H1 (cell line): ENCODE data around the gene CAMKK1. TPM values are rescaled to one million over a fixed set of nuclear protein-coding genes. Genes with fewer than 3 reads are reported as not detected.
A peak's percentile ranks its signal among the peaks of the same experiment; 100 is the strongest.

Experiments used
- CTCF ChIA-PET: fragments of 300-600 bp; sonication (Branson Sonifier 250); formaldehyde crosslinking; loops from one replicate; lab custom pipeline; 2021; ENCODE audit not compliant: partially characterized antibody; lab: Charles Lee
- POLR2A ChIA-PET: fragments of 300-600 bp; sonication (Branson Sonifier 250); formaldehyde crosslinking; loops from one replicate; lab custom pipeline; 2021; ENCODE audit warnings: inconsistent platforms; ENCODE audit not compliant: partially characterized antibody; lab: Charles Lee
- DNase-seq, 2 experiments: peaks; one replicate each; pipeline versions ENCODE4 v3.0.0 to v3.0.0-alpha.2; 2010 to 2022; ENCODE audit warnings: low spot score in 2 of 2, low read depth in 1 of 2, mixed read lengths in 1 of 2
- FAIRE-seq: peaks from 2 replicates; lab custom pipeline; 2011; peaks lifted over from hg19 to GRCh38; lab: Jason Lieb, UNC
- H2AFZ ChIP-seq: 2 replicates; pipeline ENCODE4 v1.8.1; 2012; ENCODE audit warnings: low read length, inconsistent platforms
- H2AK5ac ChIP-seq: 2 replicates; pipeline ENCODE4 v1.6.1; 2013; ENCODE audit warnings: low read depth, low read length
- H2BK120ac ChIP-seq: replicated peaks from 2 replicates; pipeline ENCODE3; 2013; ENCODE audit warnings: low read depth, low read length, inconsistent platforms
- H2BK12ac ChIP-seq: 2 replicates; pipeline ENCODE4 v1.6.1; 2013; ENCODE audit warnings: low read depth, low read length
- H2BK15ac ChIP-seq: 2 replicates; pipeline ENCODE4 v1.6.1; 2013; ENCODE audit warnings: low read length
- H2BK20ac ChIP-seq: 2 replicates; pipeline ENCODE4 v1.6.1; 2013; ENCODE audit warnings: low read length
- H2BK5ac ChIP-seq: 2 replicates; pipeline ENCODE4 v1.6.1; 2013; ENCODE audit warnings: low read depth, low read length
- H3K14ac ChIP-seq: 2 replicates; pipeline ENCODE4 v1.6.1; 2013; ENCODE audit warnings: inconsistent platforms; ENCODE audit not compliant: insufficient read length
- H3K18ac ChIP-seq: 2 replicates; pipeline ENCODE4 v1.6.1; 2013; ENCODE audit warnings: low read length; ENCODE audit errors: extremely low read depth
- H3K23ac ChIP-seq: 2 replicates; pipeline ENCODE4 v1.6.1; 2013; ENCODE audit warnings: inconsistent platforms; ENCODE audit not compliant: insufficient read length
- H3K23me2 ChIP-seq: 2 replicates; pipeline ENCODE4 v1.6.1; 2013; ENCODE audit warnings: low read depth, low read length
- H3K27ac ChIP-seq: 2 replicates; pipeline ENCODE4 v1.6.1; 2011; ENCODE audit warnings: low read depth, low read length, inconsistent platforms
- H3K27me3 ChIP-seq, 4 experiments: replicated peaks in 1 of 4; 1 replicate in 1 of 4; 2 replicates in 3 of 4; pipeline versions ENCODE4 v1.6.1 to v1.8.1; 2011 to 2013; ENCODE audit warnings: low read length in 3 of 4, mild to moderate bottlenecking in 3 of 4, inconsistent platforms in 2 of 4, mixed read lengths in 2 of 4, moderate library complexity in 1 of 4; ENCODE audit not compliant: control insufficient read depth in 3 of 4, insufficient read depth in 3 of 4; ENCODE audit errors: extremely low read depth in 1 of 4
- H3K36me3 ChIP-seq, 4 experiments: 2 replicates each; pipeline versions ENCODE4 v1.6.1 to v1.8.1; 2011 to 2013; ENCODE audit warnings: mild to moderate bottlenecking in 4 of 4, low read length in 3 of 4, moderate library complexity in 2 of 4, control low read depth in 1 of 4, inconsistent platforms in 1 of 4; ENCODE audit not compliant: insufficient read depth in 4 of 4, control insufficient read depth in 2 of 4
- H3K4ac ChIP-seq: replicated peaks from 2 replicates; pipeline ENCODE3; 2013; ENCODE audit warnings: low read length, low read depth, mixed read lengths, inconsistent platforms; ENCODE audit not compliant: insufficient read length
- H3K4me1 ChIP-seq, 4 experiments: replicated peaks in 1 of 4; 1 replicate in 1 of 4; 2 replicates in 3 of 4; pipeline versions ENCODE4 v1.6.1 to v1.8.1; 2011 to 2013; ENCODE audit warnings: low read length in 3 of 4, inconsistent platforms in 2 of 4, mixed read lengths in 1 of 4; ENCODE audit not compliant: insufficient read depth in 4 of 4, control insufficient read depth in 3 of 4
- H3K4me2 ChIP-seq, 2 experiments: 2 replicates each; pipeline versions ENCODE4 v1.6.1 to v1.8.1; 2011 to 2013; ENCODE audit warnings: low read depth in 2 of 2, low read length in 2 of 2, control low read depth in 1 of 2, inconsistent platforms in 1 of 2, mild to moderate bottlenecking in 1 of 2; ENCODE audit not compliant: insufficient read depth in 1 of 2
- H3K4me3 ChIP-seq, 4 experiments: fragments of 200-600, 300-600 bp in 1 of 4; sonication (generic), shearing (Covaris generic), sonication (Bioruptor Twin) in 1 of 4; 2 replicates each; pipeline versions ENCODE4 v1.5.1 to v1.8.1; 2011 to 2016; ENCODE audit warnings: low read length in 4 of 4, low read depth in 3 of 4, control low read depth in 2 of 4, inconsistent platforms in 2 of 4, mild to moderate bottlenecking in 2 of 4, mixed read lengths in 1 of 4, moderate library complexity in 1 of 4; ENCODE audit not compliant: insufficient read depth in 2 of 4; ENCODE audit errors: extremely low read depth in 1 of 4
- H3K56ac ChIP-seq: replicated peaks from 2 replicates; pipeline ENCODE3; 2013; ENCODE audit warnings: low read depth, mild to moderate bottlenecking, mixed read lengths, low read length, inconsistent platforms; ENCODE audit not compliant: insufficient read length
- H3K79me1 ChIP-seq: 2 replicates; pipeline ENCODE4 v1.6.1; 2013; ENCODE audit warnings: low read depth, low read length, control low read depth
- H3K79me2 ChIP-seq, 2 experiments: 2 replicates each; pipeline versions ENCODE4 v1.6.1 to v1.8.1; 2012 to 2013; ENCODE audit warnings: low read length in 2 of 2, mild to moderate bottlenecking in 2 of 2, inconsistent platforms in 1 of 2; ENCODE audit not compliant: insufficient read depth in 2 of 2, control insufficient read depth in 1 of 2
- H3K9ac ChIP-seq, 4 experiments: replicated peaks in 1 of 4; 1 replicate in 1 of 4; 2 replicates in 3 of 4; pipeline versions ENCODE4 v1.6.1 to v1.8.1; 2011 to 2013; ENCODE audit warnings: low read depth in 3 of 4, low read length in 3 of 4, control low read depth in 2 of 4, mild to moderate bottlenecking in 2 of 4, moderate library complexity in 2 of 4, inconsistent platforms in 1 of 4; ENCODE audit errors: extremely low read depth in 1 of 4
- H3K9me3 ChIP-seq, 2 experiments: 2 replicates each; pipeline versions ENCODE4 v1.6.1 to v1.8.1; 2012 to 2013; ENCODE audit warnings: mild to moderate bottlenecking in 2 of 2, moderate library complexity in 2 of 2, control low read depth in 1 of 2, inconsistent platforms in 1 of 2, low read depth in 1 of 2, low read length in 1 of 2, mixed read lengths in 1 of 2; ENCODE audit not compliant: insufficient read depth in 2 of 2
- H4K20me1 ChIP-seq, 2 experiments: replicated peaks in 1 of 2; 2 replicates each; pipeline versions ENCODE3 to v1.8.1; 2011 to 2013; ENCODE audit warnings: inconsistent platforms in 2 of 2, low read length in 2 of 2, mild to moderate bottlenecking in 1 of 2; ENCODE audit not compliant: insufficient read depth in 2 of 2, control insufficient read depth in 1 of 2
- H4K5ac ChIP-seq: 2 replicates; pipeline ENCODE4 v1.6.1; 2013; ENCODE audit warnings: low read length, low read depth, mixed read lengths, inconsistent platforms; ENCODE audit not compliant: insufficient read length
- H4K8ac ChIP-seq: 2 replicates; pipeline ENCODE4 v1.8.0; 2013; ENCODE audit warnings: mild to moderate bottlenecking, moderate library complexity, low read length, inconsistent platforms; ENCODE audit not compliant: insufficient read depth; ENCODE audit errors: extremely low read depth
- H4K91ac ChIP-seq: replicated peaks from 2 replicates; pipeline ENCODE3; 2013; ENCODE audit warnings: low read length, mixed read lengths, inconsistent platforms; ENCODE audit not compliant: insufficient read length
- KDM5A ChIP-seq: fragments of 200-600 bp; IDR thresholded peaks from 2 replicates; pipeline ENCODE4 v1.7.1; 2012; ENCODE audit warnings: mild to moderate bottlenecking, low read length, inconsistent platforms, mixed read lengths
- PHF8 ChIP-seq: fragments of 200-600 bp; sonication (generic); conservative IDR thresholded peaks from 2 replicates; pipeline ENCODE4 v1.7.1; 2012; ENCODE audit warnings: low read depth, mild to moderate bottlenecking, inconsistent platforms, low read length, moderate library complexity
- POLR2AphosphoS5 ChIP-seq: IDR thresholded peaks from 2 replicates; pipeline ENCODE4 v1.6.1; 2011; ENCODE audit warnings: low read depth, low read length
- WGBS, 2 experiments: shearing (Covaris generic) in 1 of 2; methylation state at CpG; one replicate each; pipeline versions ENCODE4 v1.1.6 to v1.1.7; 2013 to 2015; ENCODE audit warnings: low lambda C conversion rate in 2 of 2, mixed read lengths in 2 of 2, inconsistent platforms in 1 of 2, low coverage in 1 of 2, missing lambda C conversion rate in 1 of 2; ENCODE audit not compliant: insufficient replicate concordance in 2 of 2, insufficient coverage in 1 of 2, insufficient read length in 1 of 2; ENCODE audit errors: extremely low coverage in 1 of 2, missing lambda C conversion rate in 1 of 2; 5-methylcytosine and 5-hydroxymethylcytosine counted together
- polyA plus RNA-seq, 7 experiments: library from polyadenylated mRNA; depleted of rRNA in 3 of 7; stranded (reverse) in 5 of 7; unstranded in 2 of 7; fragments of >200 nt in 5 of 7; fragments of 200-250 nt in 2 of 7; gene quantifications; 1 replicate in 5 of 7; 2 replicates in 1 of 7; 4 replicates in 1 of 7; pipeline versions ENCODE4 v1.2.1 to v1.2.3, GENCODE V29; 2011 to 2013; ENCODE audit warnings: missing spikeins in 2 of 7, mixed read lengths in 2 of 7
- total RNA-seq: library from RNA; stranded (reverse); fragmentation: NEBNext Ultra II Directional; extraction: Animal tissue kit (Norgen Biotek cat#: 25700); gene quantifications from 2 replicates; pipeline ENCODE4 v1.2.1, GENCODE V29; 2021
- TF ChIP-seq, protein P1 (sequence below), 3 experiments: IDR thresholded peaks; 1 replicate in 2 of 3; 2 replicates in 1 of 3; pipeline versions ENCODE4 v1.5.1 to v1.6.1; 2011; ENCODE audit warnings: low read length in 3 of 3, mild to moderate bottlenecking in 3 of 3, inconsistent platforms in 2 of 3, low read depth in 1 of 3, moderate library complexity in 1 of 3; ENCODE audit not compliant: insufficient read depth in 1 of 3; ENCODE audit errors: control extremely low read depth in 1 of 3

CAMKK1 gene
- total and polyA plus RNA-seq, 2 of the 8 experiments (the other 6 are each of a cell fraction or from before 2014, with no cell fraction given) = 7.1 to 7.6 TPM

- 0 out of 2 replicates have a peak, but pooled peaks cover 3% of the 10 kb centered on the region for H3K23me2 ChIP-seq
- no peaks in the 10 kb centered on the region for H3K27me3 ChIP-seq
- H3K14ac ChIP-seq = no peak within 1 kb of the TSS
- no peak within 1 kb of the TSS for H3K23ac ChIP-seq
- no peak within 1 kb of the TSS for H2BK12ac ChIP-seq
- peaks cover 7 to 32% of the 10 kb centered on the region in 2 experiments; a peak in 3 of 4 replicates for H3K79me2 ChIP-seq
- H3K79me1 ChIP-seq = peaks cover 2% of the 10 kb centered on the region; the same call in 1 of the 2 replicates
- H3K27ac ChIP-seq = peak within 1 kb of the TSS; percentile 91
- CTCF ChIA-PET = interaction anchor here (0.5 to 6.0 kb wide), 29 partner anchors 8 to 351 kb away, joined by 3 to 75 read pairs (median 4); partner anchors contain the start of genes CAMKK1, HASPIN and P2RX1
- peak within 1 kb of the TSS; percentile 99 for H3K18ac ChIP-seq
- POLR2A ChIA-PET = interaction anchor here (0.6 to 3.0 kb wide), 19 partner anchors 11 to 298 kb away, joined by 3 to 16 read pairs (median 4); partner anchors contain the start of genes CYB5D2, HASPIN and ZZEF1
- peaks cover 0 to 17% (median 13%) of the 10 kb centered on the region in 4 experiments; a peak in 6 of 8 replicates for H3K36me3 ChIP-seq
- H3K4me2 ChIP-seq = peak within 1 kb of the TSS; percentile 48 to 88
- 6% methylated on average over 42 of the region's 76 CpGs; no CpG with 5 or more reads in 1 of the 2 experiments for WGBS, 2 experiments
- H4K5ac ChIP-seq = peak within 1 kb of the TSS; percentile 99
- peaks cover 4 to 5% of the 10 kb centered on the region in 2 experiments for H4K20me1 ChIP-seq
- H2BK15ac ChIP-seq = no peak within 1 kb of the TSS
- H3K4me3 ChIP-seq = peak within 1 kb of the TSS; percentile 84 to 95 (median 90)
- H3K9ac ChIP-seq = peak within 1 kb of the TSS; percentile 88 to 97 (median 94)
- H3K4me1 ChIP-seq = 0 out of 7 replicates have a peak, but pooled peaks cover 0 to 3% (median 0%) of the 10 kb centered on the region in 4 experiments
- DNase-seq (peak; percentile 77 to 91), FAIRE-seq (no peak)
- H3K56ac ChIP-seq = peak within 1 kb of the TSS; percentile 97
- H2AK5ac ChIP-seq = no peak within 1 kb of the TSS
- no peaks in the 10 kb centered on the region for H3K9me3 ChIP-seq
- H4K91ac ChIP-seq = peak within 1 kb of the TSS; percentile 82
- H2BK20ac ChIP-seq = no peak within 1 kb of the TSS
- no peak within 1 kb of the TSS; the same call in 1 of the 2 replicates for H2BK5ac ChIP-seq
- peak within 1 kb of the TSS; percentile 99; the same call in 1 of the 2 replicates for H4K8ac ChIP-seq
- peak within 1 kb of the TSS; percentile 64 for H2AFZ ChIP-seq
- no peak within 1 kb of the TSS for H2BK120ac ChIP-seq
- no peak within 1 kb of the TSS for H3K4ac ChIP-seq
- peak; percentile 100 for TF ChIP-seq PHF8
- TF ChIP-seq POLR2AphosphoS5 = peak; percentile 85; the same call in 1 of the 2 replicates
- TF ChIP-seq, protein P1, sequence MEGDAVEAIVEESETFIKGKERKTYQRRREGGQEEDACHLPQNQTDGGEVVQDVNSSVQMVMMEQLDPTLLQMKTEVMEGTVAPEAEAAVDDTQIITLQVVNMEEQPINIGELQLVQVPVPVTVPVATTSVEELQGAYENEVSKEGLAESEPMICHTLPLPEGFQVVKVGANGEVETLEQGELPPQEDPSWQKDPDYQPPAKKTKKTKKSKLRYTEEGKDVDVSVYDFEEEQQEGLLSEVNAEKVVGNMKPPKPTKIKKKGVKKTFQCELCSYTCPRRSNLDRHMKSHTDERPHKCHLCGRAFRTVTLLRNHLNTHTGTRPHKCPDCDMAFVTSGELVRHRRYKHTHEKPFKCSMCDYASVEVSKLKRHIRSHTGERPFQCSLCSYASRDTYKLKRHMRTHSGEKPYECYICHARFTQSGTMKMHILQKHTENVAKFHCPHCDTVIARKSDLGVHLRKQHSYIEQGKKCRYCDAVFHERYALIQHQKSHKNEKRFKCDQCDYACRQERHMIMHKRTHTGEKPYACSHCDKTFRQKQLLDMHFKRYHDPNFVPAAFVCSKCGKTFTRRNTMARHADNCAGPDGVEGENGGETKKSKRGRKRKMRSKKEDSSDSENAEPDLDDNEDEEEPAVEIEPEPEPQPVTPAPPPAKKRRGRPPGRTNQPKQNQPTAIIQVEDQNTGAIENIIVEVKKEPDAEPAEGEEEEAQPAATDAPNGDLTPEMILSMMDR (IDR thresholded peaks at IDR 0.05; ENCODE audit: control extremely low read depth in 1 of 3, insufficient read depth in 1 of 3, low read depth in 1 of 3, low read length in 3 of 3) = peak; percentile 80 to 89 (median 86)
- peak; percentile 77; the same call in 1 of the 2 replicates for TF ChIP-seq KDM5A
Measured at GRCh38 chr17:3845621-3846436, 47.0 kb downstream of the CAMKK1 start, which contains the start of gene NCBP3. NCBP3 (minus strand) TSS chr17:3846246; CDS start chr17:3846223, 23 bp downstream.
